GM12878 (cell line): ENCODE data around the gene KRTAP10-7. TPM values are rescaled to one million over a fixed set of nuclear protein-coding genes. Genes with fewer than 3 reads are reported as not detected.

Experiments used
- ATAC-seq: fragments of 200-7000 bp; cut with Tn5 transposase; 3 replicates; pipeline ENCODE4 v1.9.1; 2020; ENCODE audit warnings: mild to moderate bottlenecking, moderate library complexity
- BruUV-seq: library from RNA; stranded (reverse); fragments of 400-500 nt; replicated peaks from 2 replicates; lab custom pipeline; 2021; lab: Mats Ljungman, UMichigan
- CTCF ChIA-PET: fragments of 300-600 bp; sonication (Branson Sonifier 250); formaldehyde crosslinking; extraction: SDS; loops from one replicate; lab custom pipeline; 2021; ENCODE audit warnings: inconsistent platforms; lab: Yijun Ruan, JAX
- POLR2A ChIA-PET: fragments of 350-600 bp; formaldehyde crosslinking; extraction: SDS; loops from one replicate; lab custom pipeline; 2021; ENCODE audit warnings: inconsistent platforms; lab: Charles Lee
- RAD21 ChIA-PET: fragments of 300-600 bp; sonication (Branson Sonifier 250); formaldehyde crosslinking; loops from one replicate; lab custom pipeline; 2023; ENCODE audit warnings: antibody characterized with exemption; ENCODE audit not compliant: unreplicated experiment; lab: Charles Lee
- SMC1A ChIA-PET: fragments of 300-600 bp; sonication (Branson Sonifier 250); formaldehyde crosslinking; loops from one replicate; lab custom pipeline; 2023; ENCODE audit not compliant: unreplicated experiment, uncharacterized antibody; lab: Charles Lee
- DNase-seq: peaks from one replicate; pipeline ENCODE4 v3.0.0-alpha.2; 2011; ENCODE audit warnings: low read depth, low spot score
- FAIRE-seq: peaks from 3 replicates; lab custom pipeline; 2011; peaks lifted over from hg19 to GRCh38; lab: Jason Lieb, UNC
- H2AFZ ChIP-seq: 2 replicates; pipeline ENCODE4 v1.6.0; 2011; ENCODE audit warnings: low read depth, low read length, control low read depth; ENCODE audit not compliant: control insufficient read depth
- H3K27ac ChIP-seq: 2 replicates; pipeline ENCODE4 v1.5.1; 2011; ENCODE audit warnings: control low read depth; ENCODE audit not compliant: control insufficient read depth, insufficient read depth
- H3K27me3 ChIP-seq, 2 experiments: replicated peaks in 1 of 2; 2 replicates each; pipeline versions ENCODE4 v1.6.0 to v1.6.1; 2011; ENCODE audit warnings: low read length in 1 of 2; ENCODE audit not compliant: control insufficient read depth in 2 of 2, insufficient read depth in 2 of 2
- H3K36me3 ChIP-seq, 2 experiments: 2 replicates each; pipeline ENCODE4 v1.5.1; 2011; ENCODE audit warnings: low read length in 1 of 2; ENCODE audit not compliant: control insufficient read depth in 2 of 2, insufficient read depth in 2 of 2
- H3K4me1 ChIP-seq: 2 replicates; pipeline ENCODE4 v1.6.1; 2011; ENCODE audit warnings: mild to moderate bottlenecking, low read length, moderate library complexity, mixed read lengths; ENCODE audit not compliant: control insufficient read depth, insufficient read depth
- H3K4me2 ChIP-seq: 2 replicates; pipeline ENCODE4 v1.6.0; 2011; ENCODE audit warnings: control low read depth; ENCODE audit not compliant: control insufficient read depth, insufficient read depth
- H3K4me3 ChIP-seq: fragments of 200-600 bp; sonication (generic); 2 replicates; pipeline ENCODE4 v1.5.1; 2016
- H3K79me2 ChIP-seq: 2 replicates; pipeline ENCODE4 v1.6.0; 2011; ENCODE audit warnings: low read length; ENCODE audit not compliant: control insufficient read depth, insufficient read depth
- H3K9ac ChIP-seq: 2 replicates; pipeline ENCODE4 v1.8.0; 2011; ENCODE audit warnings: low read length, control low read depth, mixed read lengths; ENCODE audit not compliant: control insufficient read depth, insufficient read depth
- H3K9me3 ChIP-seq: replicated peaks from 3 replicates; pipeline ENCODE4 v1.5.1; 2011; ENCODE audit warnings: mild to moderate bottlenecking, low read length; ENCODE audit not compliant: control insufficient read depth, insufficient read depth
- H4K20me1 ChIP-seq: 2 replicates; pipeline ENCODE4 v1.6.0; 2011; ENCODE audit not compliant: control insufficient read depth, insufficient read depth
- ATF7 ChIP-seq: fragments of 450-650 bp; IDR thresholded peaks from 2 replicates; pipeline ENCODE4 v1.6.1; 2016; ENCODE audit warnings: low read depth, mild to moderate bottlenecking
- CREM ChIP-seq: IDR thresholded peaks from 2 replicates; pipeline ENCODE4 v1.6.1; 2014; ENCODE audit warnings: antibody characterized with exemption, low read depth
- KLF5 ChIP-seq: fragments of 450-650 bp; IDR thresholded peaks from 2 replicates; pipeline ENCODE4 v1.6.1; 2014; ENCODE audit warnings: mild to moderate bottlenecking; ENCODE audit not compliant: partially characterized antibody
- POLR2AphosphoS2 ChIP-seq: IDR thresholded peaks from 2 replicates; pipeline ENCODE4 v1.6.1; 2011; ENCODE audit warnings: low read depth, mild to moderate bottlenecking, low read length, improper control_type of control experiment, moderate library complexity
- ZNF217 ChIP-seq: fragments of 450-650 bp; IDR thresholded peaks from 2 replicates; pipeline ENCODE4 v1.6.1; 2017; ENCODE audit warnings: antibody characterized with exemption, mild to moderate bottlenecking
- WGBS: methylation state at CpG from one replicate; pipeline ENCODE4 v1.1.6; 2016; ENCODE audit warnings: low lambda C conversion rate; ENCODE audit not compliant: insufficient replicate concordance, insufficient coverage; ENCODE audit errors: missing lambda C conversion rate; 5-methylcytosine and 5-hydroxymethylcytosine counted together
- in situ Hi-C: fragments of 300-500 bp; cut with MboI; formaldehyde crosslinking; loops from 9 replicates; pipeline ENCODE4 v1.14.3; 2018; ENCODE audit warnings: mixed read lengths
- intact Hi-C: fragments of 100-400 bp; cut with micrococcal nuclease; formaldehyde crosslinking; loops from one replicate; pipeline ENCODE4 v1.14.2; 2022; ENCODE audit not compliant: unreplicated experiment
- polyA plus RNA-seq, 11 experiments: library from polyadenylated mRNA; depleted of rRNA in 4 of 11; unstranded in 6 of 11; stranded (reverse) in 5 of 11; fragments of >200 nt; fragmentation: Nextera tagmentation in 4 of 11; fragmentation: Illumina TruSeq in 1 of 11; extraction: Ambion mirVana in 4 of 11; extraction: Trizol in 1 of 11; gene quantifications; 1 replicate in 1 of 11; 2 replicates in 10 of 11; pipeline versions ENCODE4 v1.2.1 to v1.2.3, GENCODE V29; 2011 to 2016; ENCODE audit warnings: inconsistent platforms in 2 of 11, missing spikeins in 2 of 11, low read depth in 1 of 11
- total RNA-seq, 4 experiments: library from RNA; depleted of rRNA in 3 of 4; stranded (reverse); fragments of >200 nt in 3 of 4; fragmentation: Illumina TruSeq in 1 of 4; extraction: Trizol in 1 of 4; gene quantifications; 2 replicates each; pipeline versions ENCODE4 v1.2.1 to v1.2.3, GENCODE V29; 2013 to 2021
- TF ChIP-seq, protein P1 (sequence below): IDR thresholded peaks from 2 replicates; pipeline ENCODE4 v1.6.1; 2012; ENCODE audit warnings: low read depth, low read length, improper control_type of control experiment
- TF ChIP-seq, protein P2 (sequence below): IDR thresholded peaks from 2 replicates; pipeline ENCODE4 v1.6.1; 2011; ENCODE audit warnings: low read depth, low read length, improper control_type of control experiment, borderline replicate concordance

The KRTAP10-7 gene
- total and polyA plus RNA-seq, 10 of the 15 experiments (the other 5 are each of a cell fraction or from before 2014, with no cell fraction given) = not detected

DNA sequence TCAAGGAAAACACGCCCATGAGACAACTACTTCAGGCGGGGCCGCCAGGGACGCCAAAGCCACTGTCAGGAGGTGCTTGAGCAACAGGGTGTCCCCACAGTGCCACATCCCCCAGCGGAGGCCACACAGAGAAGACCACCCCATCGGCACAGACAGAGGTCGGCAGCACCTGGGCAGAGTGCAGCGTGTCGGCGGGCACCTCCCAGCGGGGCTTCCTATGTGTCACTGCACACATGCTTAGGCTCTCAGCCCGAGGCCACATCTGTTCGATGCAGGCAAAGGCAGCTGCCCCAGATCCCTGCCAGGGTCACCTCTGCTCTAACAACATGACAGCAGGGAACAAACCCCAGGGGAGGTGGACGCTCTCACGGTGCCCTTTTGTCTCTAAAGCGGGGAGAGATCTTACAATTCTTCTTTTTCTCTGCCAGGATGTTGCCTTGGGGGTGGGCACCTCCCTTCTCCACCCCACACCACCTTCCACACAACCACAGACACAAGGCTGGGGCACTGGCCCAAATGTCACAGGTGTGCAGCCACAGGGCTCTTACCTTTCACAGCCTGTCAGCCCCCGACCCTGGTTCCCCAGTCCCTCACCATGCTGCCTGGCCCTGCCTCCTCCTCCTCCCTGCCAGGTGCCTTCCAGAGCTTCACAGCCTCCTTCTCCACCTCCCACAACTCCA lies 15.7 kb downstream of the KRTAP10-7 start (continued):
- TF ChIP-seq CREM = no peak

DNA sequence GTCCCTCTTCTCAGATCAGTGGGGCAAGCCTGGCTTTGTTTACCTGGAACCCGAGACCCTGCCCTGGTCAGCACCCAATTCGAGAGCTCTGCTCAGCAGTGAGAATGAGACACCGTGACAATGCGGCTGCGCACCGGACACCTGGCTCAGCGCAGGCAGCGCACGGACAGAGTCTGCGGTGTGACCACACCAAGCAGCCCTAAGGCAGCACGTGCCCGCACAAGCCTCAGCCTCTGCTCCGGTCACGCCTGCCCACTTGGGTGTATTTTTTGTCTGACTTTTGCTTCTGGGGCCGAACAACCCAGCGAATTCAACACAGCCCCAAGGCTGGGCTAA lies 16.2 kb downstream of the KRTAP10-7 start:
- Histone ChIP-seq H3K4me3 (no peak overlapping the region), H3K36me3 (no peaks in the 10 kb centered on the region), H3K79me2 (no peaks in the 10 kb centered on the region), H4K20me1 (no peaks in the 10 kb centered on the region), H3K9me3 (peaks cover 2% of the 10 kb centered on the region; the same call in 1 of the 3 replicates), H2AFZ (no peak overlapping the region), H3K27ac (no peak overlapping the region), H3K9ac (no peak overlapping the region), H3K4me2 (no peak overlapping the region), H3K4me1 (no peaks in the 10 kb centered on the region), H3K27me3 (no peaks in the 10 kb centered on the region)
- 53% methylated on average over 16 of the region's 16 CpGs for WGBS
- ChIA-PET SMC1A (no interaction called here), POLR2A (no interaction called here), CTCF (no interaction called here), RAD21 (no interaction called here)
- TF ChIP-seq, protein P1, sequence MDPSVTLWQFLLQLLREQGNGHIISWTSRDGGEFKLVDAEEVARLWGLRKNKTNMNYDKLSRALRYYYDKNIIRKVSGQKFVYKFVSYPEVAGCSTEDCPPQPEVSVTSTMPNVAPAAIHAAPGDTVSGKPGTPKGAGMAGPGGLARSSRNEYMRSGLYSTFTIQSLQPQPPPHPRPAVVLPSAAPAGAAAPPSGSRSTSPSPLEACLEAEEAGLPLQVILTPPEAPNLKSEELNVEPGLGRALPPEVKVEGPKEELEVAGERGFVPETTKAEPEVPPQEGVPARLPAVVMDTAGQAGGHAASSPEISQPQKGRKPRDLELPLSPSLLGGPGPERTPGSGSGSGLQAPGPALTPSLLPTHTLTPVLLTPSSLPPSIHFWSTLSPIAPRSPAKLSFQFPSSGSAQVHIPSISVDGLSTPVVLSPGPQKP = no peak
- TF ChIP-seq ATF7 (no peak), KLF5 (no peak), POLR2AphosphoS2 (no peak), ZNF217 (no peak)
- TF ChIP-seq, protein P2, sequence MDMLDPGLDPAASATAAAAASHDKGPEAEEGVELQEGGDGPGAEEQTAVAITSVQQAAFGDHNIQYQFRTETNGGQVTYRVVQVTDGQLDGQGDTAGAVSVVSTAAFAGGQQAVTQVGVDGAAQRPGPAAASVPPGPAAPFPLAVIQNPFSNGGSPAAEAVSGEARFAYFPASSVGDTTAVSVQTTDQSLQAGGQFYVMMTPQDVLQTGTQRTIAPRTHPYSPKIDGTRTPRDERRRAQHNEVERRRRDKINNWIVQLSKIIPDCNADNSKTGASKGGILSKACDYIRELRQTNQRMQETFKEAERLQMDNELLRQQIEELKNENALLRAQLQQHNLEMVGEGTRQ = no peak
- no TSS peak for BruUV-seq
- DNase-seq = no peak
- in situ Hi-C loops = no loop called here
- FAIRE-seq = no peak
- no peak for ATAC-seq
- intact Hi-C loops = no loop called here
